Pancreas (tissue), 10 donors: ENCODE data around the gene ANO1. TPM values are rescaled to one million over a fixed set of nuclear protein-coding genes. Genes with fewer than 3 reads are reported as not detected.

ENCODE experiments used
- ATAC-seq, 4 donors: fragments of 200-7000 bp; cut with Tn5 transposase; one replicate each; pipeline versions ENCODE4 v1.8.0 to v1.9.1; 2020; ENCODE audit warnings: mild to moderate bottlenecking in 4 of 4, moderate library complexity in 4 of 4
- DNase-seq, 6 donors: peaks; one replicate each; pipeline ENCODE4 v3.0.0-alpha.2; 2020
- FAIRE-seq: peaks from 2 replicates; lab custom pipeline; 2012; peaks lifted over from hg19 to GRCh38; lab: Jason Lieb, UNC
- H3K27ac ChIP-seq, 4 donors: fragments of 200-600 bp; sonication (generic); 1 replicate in 3 of 4; 2 replicates in 1 of 4; pipeline versions ENCODE4 v1.5.0 to v1.8.0; 2020
- H3K27me3 ChIP-seq, 4 donors: fragments of 200-600 bp; one replicate each; pipeline ENCODE4 v1.8.0; 2021
- H3K36me3 ChIP-seq, 3 donors: fragments of 200-600 bp; sonication (generic) in 1 of 3; one replicate each; pipeline versions ENCODE4 v1.5.0 to v1.8.0; 2020 to 2021
- H3K4me1 ChIP-seq, 3 donors: fragments of 200-600 bp; one replicate each; pipeline ENCODE4 v1.8.0; 2021
- H3K4me3 ChIP-seq, 4 donors: fragments of 200-600 bp; sonication (generic) in 2 of 4; one replicate each; pipeline versions ENCODE4 v1.5.0 to v1.8.0; 2020 to 2021
- H3K9me3 ChIP-seq, 4 donors: fragments of 200-600 bp; one replicate each; pipeline ENCODE4 v1.8.0; 2021
- CTCF ChIP-seq, 4 donors: fragments of 200-600 bp; sonication (generic) in 3 of 4; IDR thresholded peaks; one replicate each; pipeline versions ENCODE4 v1.5.0 to v1.8.0; 2021; ENCODE audit warnings: antibody characterized with exemption in 4 of 4
- WGBS, 2 donors: extraction: QIAGEN DNeasy Blood & Tissue Kit; methylation state at CpG; one replicate each; pipeline ENCODE4 v1.1.7; 2013; 5-methylcytosine and 5-hydroxymethylcytosine counted together
- intact Hi-C, 3 donors: fragments of 100-400 bp; cut with DNase I; formaldehyde crosslinking; loops; one replicate each; pipeline versions ENCODE4 v1.11.1 to v1.14.2; 2022
- polyA plus RNA-seq, 2 donors: library from polyadenylated mRNA; stranded (reverse); fragments of 200-250 nt; gene quantifications; one replicate each; pipeline ENCODE4 v1.2.3, GENCODE V29; 2013
- total RNA-seq, 6 donors: library from RNA; stranded (reverse); fragmentation: NEBNext Ultra II Directional in 4 of 6; extraction: Animal tissue kit (Norgen Biotek cat#: 25700) in 4 of 6; gene quantifications; one replicate each; pipeline versions ENCODE4 v1.2.1 to v1.2.4, GENCODE V29; 2021 to 2023
- donor health status: healthy with polysubstance abuse.
- donor health status: DM: no; HTN: no; CAD: no; lungs with moderate emphysema.
- donor health status: DM: no; HTN: no; CAD: no.
- donor health status: control.
- donor health status: control.
- donor health status: Bipolar disorder and iron deficiency.
- donor health status: DM: yes; HTN: yes; CAD: no.
- donor health status: DM: no; HTN: no; CAD: no.
- donor health status: DM: no; HTN: no; CAD: no.
- donor health status: DM: yes; HTN: yes; CAD: no.

ANO1 gene
- total and polyA plus RNA-seq, 8 donors, result 1.5 to 12.4 (median 5.1) TPM

- Histone ChIP-seq H3K4me3 (no peak overlapping the region), H3K4me1 (no peaks in the 10 kb centered on the region), H3K27me3 (no peaks in the 10 kb centered on the region), H3K36me3 (no peaks in the 10 kb centered on the region), H3K9me3 (no peaks in the 10 kb centered on the region), H3K27ac (no peak overlapping the region)
- WGBS, 2 donors, result 63 to 67% methylated on average over 11 of the region's 11 CpGs
- no peak for FAIRE-seq
- intact Hi-C loops, result no loop called here
- DNase-seq, result no peak
- TF ChIP-seq CTCF (IDR thresholded peaks at IDR 0.05), result no peak
- ATAC-seq, result peak in 3 of 4 donors; percentile 44 to 86 (median 78)
Measured at GRCh38 chr11:70233511-70233934, 155.4 kb downstream of the ANO1 start.

- H3K27me3 ChIP-seq, result no peaks in the 10 kb centered on the region
- H3K9me3 ChIP-seq, result no peaks in the 10 kb centered on the region
- H3K36me3 ChIP-seq, result no peaks in the 10 kb centered on the region
- DNase-seq, result no peak
- H3K4me3 ChIP-seq, result no peak overlapping the region
- 85 to 89% methylated on average over 9 of the region's 9 CpGs for WGBS, 2 donors
- H3K27ac ChIP-seq, result no peak overlapping the region
- intact Hi-C loops, result no loop called here
- no peak for TF ChIP-seq CTCF (IDR thresholded peaks at IDR 0.05)
- FAIRE-seq, result no peak
- no peaks in the 10 kb centered on the region for H3K4me1 ChIP-seq
- ATAC-seq, result no peak
Measured at GRCh38 chr11:70233962-70234361, 155.8 kb downstream of the ANO1 start.

Other genes with a start within 250 kb of the ANO1 start
- gene FADD, start 125.0 kb downstream of the ANO1 start, total RNA-seq, result 10 to 100 TPM in 1 of 6 donors, 1 to 10 TPM in 5; 5.1 to 11.6 (median 7.6) TPM
- 1 to 10 TPM; 5.5 to 8.2 TPM for gene FADD, start 125.0 kb downstream of the ANO1 start, polyA plus RNA-seq
- 10 to 100 TPM; 14.9 to 28.7 (median 21.1) TPM for gene PPFIA1, start 192.4 kb downstream of the ANO1 start, total RNA-seq
- 10 to 100 TPM; 18.3 to 24.9 TPM for gene PPFIA1, start 192.4 kb downstream of the ANO1 start, polyA plus RNA-seq